Endodermal cell (in vitro differentiated cells): ENCODE results near the gene PPP2R2B. TPM values are rescaled to one million over a fixed set of nuclear protein-coding genes. Genes with fewer than 3 reads are reported as not detected.

ENCODE experiments used
- DNase-seq: peaks from one replicate; pipeline ENCODE4 v3.0.0-alpha.2; 2017
- H3K27ac ChIP-seq: 2 replicates; pipeline ENCODE4 v1.5.1; 2013; ENCODE audit warnings: mild to moderate bottlenecking, low read depth, low read length, moderate library complexity
- H3K27me3 ChIP-seq: 2 replicates; pipeline ENCODE4 v1.6.1; 2013; ENCODE audit warnings: mild to moderate bottlenecking, low read length, moderate library complexity; ENCODE audit not compliant: insufficient read depth, control insufficient read depth, poor library complexity, severe bottlenecking
- H3K36me3 ChIP-seq: 2 replicates; pipeline ENCODE4 v1.7.0; 2013; ENCODE audit warnings: mild to moderate bottlenecking, low read length, moderate library complexity; ENCODE audit not compliant: control insufficient read depth, insufficient read depth
- H3K4me1 ChIP-seq: one replicate; pipeline ENCODE4 v1.7.0; 2013; ENCODE audit warnings: low read length; ENCODE audit not compliant: control insufficient read depth, insufficient read depth
- H3K4me3 ChIP-seq: 2 replicates; pipeline ENCODE4 v1.5.1; 2013; ENCODE audit warnings: mild to moderate bottlenecking, low read length, moderate library complexity
- H3K9ac ChIP-seq: 2 replicates; pipeline ENCODE4 v1.6.1; 2013; ENCODE audit warnings: mild to moderate bottlenecking, low read length, moderate library complexity; ENCODE audit not compliant: poor library complexity, severe bottlenecking; ENCODE audit errors: extremely low read depth
- H3K9me3 ChIP-seq: 2 replicates; pipeline ENCODE4 v1.6.1; 2013; ENCODE audit warnings: mild to moderate bottlenecking, low read length, moderate library complexity; ENCODE audit not compliant: control insufficient read depth
- H3K27ac Mint-ChIP-seq: 2 replicates; pipeline ENCODE4 v1.8.0; 2020; ENCODE audit warnings: mixed read lengths
- H3K27me3 Mint-ChIP-seq: 2 replicates; pipeline ENCODE4 v1.8.0; 2021; ENCODE audit warnings: mild to moderate bottlenecking, mixed read lengths; ENCODE audit not compliant: insufficient read depth
- H3K36me3 Mint-ChIP-seq: 2 replicates; pipeline ENCODE4 v1.8.0; 2020; ENCODE audit warnings: low read depth, mixed read lengths
- H3K4me1 Mint-ChIP-seq: 2 replicates; pipeline ENCODE4 v1.8.0; 2020; ENCODE audit warnings: mixed read lengths
- H3K4me3 Mint-ChIP-seq: 2 replicates; pipeline ENCODE4 v1.8.0; 2020; ENCODE audit warnings: mild to moderate bottlenecking, moderate library complexity, mixed read lengths
- H3K9me3 Mint-ChIP-seq: 2 replicates; pipeline ENCODE4 v1.8.0; 2020; ENCODE audit warnings: mild to moderate bottlenecking, mixed read lengths
- WGBS, 2 experiments: methylation state at CpG; one replicate each; pipeline versions ENCODE4 v1.1.5 to v1.1.7; 2013; ENCODE audit warnings: missing lambda C conversion rate in 2 of 2, mixed read lengths in 1 of 2; ENCODE audit not compliant: insufficient coverage in 1 of 2, insufficient read length in 1 of 2; 5-methylcytosine and 5-hydroxymethylcytosine counted together
- total RNA-seq, 2 donors: library from RNA; stranded (reverse); fragmentation: NEBNext Ultra II Directional in 1 of 2; extraction: Animal tissue kit (Norgen Biotek cat#: 25700) in 1 of 2; gene quantifications; 2 replicates in 1 of 2; 3 replicates in 1 of 2; pipeline ENCODE4 v1.2.1, GENCODE V29; 2021
- TF ChIP-seq, protein P1 (sequence below): fragments of 200-600 bp; sonication (generic); conservative IDR thresholded peaks from 2 replicates; pipeline ENCODE4 v1.5.0; 2021; ENCODE audit warnings: antibody characterized with exemption, mild to moderate bottlenecking

The PPP2R2B gene
- total RNA-seq, 2 donors from 2014 or later, result 3.3 to 8.0 TPM

- no peaks in the 10 kb centered on the region for H3K36me3 Mint-ChIP-seq
- no peaks in the 10 kb centered on the region for H3K9me3 ChIP-seq
- H3K27me3 ChIP-seq, result no peaks in the 10 kb centered on the region
- H3K27me3 Mint-ChIP-seq, result no peaks in the 10 kb centered on the region
- no peaks in the 10 kb centered on the region for H3K36me3 ChIP-seq
- no peak overlapping the region for H3K4me3 Mint-ChIP-seq
- no peak overlapping the region for H3K9ac ChIP-seq
- no peak for DNase-seq
- no peak overlapping the region for H3K4me3 ChIP-seq
- peaks cover 9% of the 10 kb centered on the region for H3K4me1 ChIP-seq
- 69 to 97% methylated on average over 2 to 4 of the region's 4 CpGs for WGBS, 2 experiments
- H3K4me1 Mint-ChIP-seq, result peaks cover 15% of the 10 kb centered on the region
- H3K9me3 Mint-ChIP-seq, result no peaks in the 10 kb centered on the region
- no peak overlapping the region for H3K27ac ChIP-seq
- TF ChIP-seq, protein P1, sequence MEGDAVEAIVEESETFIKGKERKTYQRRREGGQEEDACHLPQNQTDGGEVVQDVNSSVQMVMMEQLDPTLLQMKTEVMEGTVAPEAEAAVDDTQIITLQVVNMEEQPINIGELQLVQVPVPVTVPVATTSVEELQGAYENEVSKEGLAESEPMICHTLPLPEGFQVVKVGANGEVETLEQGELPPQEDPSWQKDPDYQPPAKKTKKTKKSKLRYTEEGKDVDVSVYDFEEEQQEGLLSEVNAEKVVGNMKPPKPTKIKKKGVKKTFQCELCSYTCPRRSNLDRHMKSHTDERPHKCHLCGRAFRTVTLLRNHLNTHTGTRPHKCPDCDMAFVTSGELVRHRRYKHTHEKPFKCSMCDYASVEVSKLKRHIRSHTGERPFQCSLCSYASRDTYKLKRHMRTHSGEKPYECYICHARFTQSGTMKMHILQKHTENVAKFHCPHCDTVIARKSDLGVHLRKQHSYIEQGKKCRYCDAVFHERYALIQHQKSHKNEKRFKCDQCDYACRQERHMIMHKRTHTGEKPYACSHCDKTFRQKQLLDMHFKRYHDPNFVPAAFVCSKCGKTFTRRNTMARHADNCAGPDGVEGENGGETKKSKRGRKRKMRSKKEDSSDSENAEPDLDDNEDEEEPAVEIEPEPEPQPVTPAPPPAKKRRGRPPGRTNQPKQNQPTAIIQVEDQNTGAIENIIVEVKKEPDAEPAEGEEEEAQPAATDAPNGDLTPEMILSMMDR, result no peak
- H3K27ac Mint-ChIP-seq, result no peak overlapping the region
Observed at GRCh38 chr5:146675636-146676035, 202.9 kb downstream of the PPP2R2B start.

DNA sequence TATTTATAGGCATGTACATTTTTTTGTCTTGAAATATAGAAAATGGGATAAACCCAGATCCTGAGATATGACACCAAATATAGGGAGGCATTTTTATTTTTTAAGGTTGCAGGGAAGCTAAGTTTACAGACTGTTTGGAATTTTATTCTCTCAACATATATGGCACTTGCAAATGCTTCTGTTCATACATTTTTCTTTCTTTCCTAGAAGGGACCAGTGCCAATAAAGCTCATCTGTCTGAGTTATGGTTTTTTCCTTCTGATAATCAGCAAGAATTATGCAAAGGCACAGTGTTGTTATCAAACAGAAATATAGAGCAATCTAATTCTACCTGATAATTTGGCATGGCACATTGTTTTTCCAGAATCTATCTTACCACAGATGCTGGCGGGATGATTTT, 205.7 kb downstream of the PPP2R2B start:
- Mint-ChIP-seq H3K9me3 (no peaks in the 10 kb centered on the region), H3K4me3 (no peak overlapping the region), H3K27me3 (no peaks in the 10 kb centered on the region), H3K36me3 (no peaks in the 10 kb centered on the region), H3K4me1 (peaks cover 15% of the 10 kb centered on the region), H3K27ac (no peak overlapping the region)
- Histone ChIP-seq H3K4me3 (no peak overlapping the region), H3K36me3 (no peaks in the 10 kb centered on the region), H3K4me1 (peaks cover 9% of the 10 kb centered on the region), H3K9ac (no peak overlapping the region), H3K27me3 (no peaks in the 10 kb centered on the region), H3K9me3 (no peaks in the 10 kb centered on the region), H3K27ac (no peak overlapping the region)
- 82% methylated on average over 1 of the region's 1 CpG; no CpG with 5 or more reads in 1 of the 2 experiments for WGBS, 2 experiments
- no peak for DNase-seq
- TF ChIP-seq, protein P1, result no peak

DNA sequence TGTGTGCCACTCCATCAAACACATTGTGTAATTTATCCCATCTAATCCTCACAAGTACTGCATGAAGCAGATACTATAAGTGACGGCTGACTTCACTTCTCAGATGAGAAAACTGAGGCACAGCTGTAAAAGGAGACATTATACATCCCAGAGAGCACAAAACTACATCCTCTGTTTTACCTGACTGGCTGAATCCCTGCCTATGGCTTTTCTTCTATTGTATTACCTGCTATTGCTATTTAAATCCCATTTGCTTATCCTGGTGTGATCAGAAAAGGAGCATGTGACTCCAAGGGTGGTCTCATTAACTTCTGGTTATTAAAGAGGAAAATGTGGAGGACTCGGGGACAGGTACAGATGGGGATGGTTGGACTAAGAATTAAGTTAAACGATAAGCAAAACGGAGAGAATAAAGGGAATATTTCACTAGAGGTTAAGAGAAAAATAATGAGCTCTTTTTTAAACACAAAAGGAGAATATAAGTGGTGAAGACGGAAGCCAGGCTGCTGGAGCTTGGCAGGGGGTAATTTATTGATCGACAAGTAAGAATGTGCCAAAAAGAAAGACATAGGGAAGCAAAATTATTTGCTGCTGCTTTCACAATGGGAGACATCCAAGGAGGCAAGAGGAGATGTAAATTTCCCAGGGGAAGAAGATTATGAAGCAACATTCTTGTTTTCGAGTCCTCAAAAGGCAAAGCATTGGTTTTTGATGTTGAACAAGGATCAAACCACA, 206.8 kb downstream of the PPP2R2B start:
- no peak overlapping the region for H3K27ac ChIP-seq
- TF ChIP-seq, protein P1, result no peak
- H3K4me1 ChIP-seq, result peaks cover 9% of the 10 kb centered on the region
- H3K27me3 ChIP-seq, result no peaks in the 10 kb centered on the region
- no peak for DNase-seq
- no peaks in the 10 kb centered on the region for H3K9me3 ChIP-seq
- H3K9ac ChIP-seq, result no peak overlapping the region
- Mint-ChIP-seq H3K27ac (no peak overlapping the region), H3K36me3 (no peaks in the 10 kb centered on the region), H3K4me3 (no peak overlapping the region), H3K27me3 (no peaks in the 10 kb centered on the region), H3K9me3 (no peaks in the 10 kb centered on the region), H3K4me1 (peaks cover 12% of the 10 kb centered on the region)
- 74 to 83% methylated on average over 7 of the region's 7 CpGs for WGBS, 2 experiments
- no peak overlapping the region for H3K4me3 ChIP-seq
- H3K36me3 ChIP-seq, result no peaks in the 10 kb centered on the region
